ENCODE results near the gene AP3S1. TPM values are rescaled to one million over a fixed set of nuclear protein-coding genes. Genes with fewer than 3 reads are reported as not detected.

The AP3S1 gene
- total and polyA plus RNA-seq, 2 of the 13 experiments (the other 11 are each of a cell fraction or from before 2014, with no cell fraction given) = 50.5 to 85.9 TPM

DNA sequence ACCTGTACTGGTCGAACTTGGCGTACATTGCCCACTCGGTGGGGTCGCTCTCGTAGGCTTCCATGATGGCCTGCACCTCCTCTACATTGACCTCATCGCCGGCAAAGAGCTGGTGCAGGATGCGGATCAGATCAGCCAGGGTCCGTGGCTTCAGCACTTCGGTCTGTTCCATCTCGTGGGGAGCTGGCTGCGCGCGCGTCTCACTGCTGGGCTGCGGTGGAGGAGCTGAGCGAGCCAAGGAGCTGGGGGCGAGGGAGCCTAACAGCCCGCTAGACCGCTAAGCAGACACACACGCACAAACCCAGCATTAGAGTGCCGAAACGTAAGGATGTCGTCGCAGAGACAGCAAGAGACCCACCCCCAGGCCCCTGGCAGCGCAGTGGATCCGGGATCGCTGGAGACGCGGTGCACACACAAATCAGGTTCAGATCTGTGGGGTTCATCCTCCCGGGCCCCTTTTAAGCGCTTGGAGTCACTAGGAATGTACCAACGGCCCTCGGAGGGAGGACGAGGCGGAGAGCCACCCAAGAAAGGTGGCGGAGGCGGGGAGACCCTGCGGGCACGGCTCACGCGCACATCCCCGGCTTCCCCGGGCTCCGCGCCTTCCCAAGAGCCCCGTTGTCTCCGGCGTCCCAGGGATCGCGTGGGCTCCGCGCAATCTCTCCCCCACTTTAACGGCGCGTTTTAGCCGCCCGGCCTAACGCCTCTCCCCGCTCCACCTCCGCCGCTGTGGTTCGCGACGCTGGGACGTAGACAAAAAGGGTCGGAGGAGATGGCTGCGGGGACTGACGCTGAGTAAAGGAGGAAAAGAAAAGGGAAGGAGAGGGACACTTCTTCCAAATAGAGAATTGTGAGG lies 25.3 kb upstream of the AP3S1 start, which contains the start of gene CDO1 (continued):
- TF ChIP-seq, protein P1, sequence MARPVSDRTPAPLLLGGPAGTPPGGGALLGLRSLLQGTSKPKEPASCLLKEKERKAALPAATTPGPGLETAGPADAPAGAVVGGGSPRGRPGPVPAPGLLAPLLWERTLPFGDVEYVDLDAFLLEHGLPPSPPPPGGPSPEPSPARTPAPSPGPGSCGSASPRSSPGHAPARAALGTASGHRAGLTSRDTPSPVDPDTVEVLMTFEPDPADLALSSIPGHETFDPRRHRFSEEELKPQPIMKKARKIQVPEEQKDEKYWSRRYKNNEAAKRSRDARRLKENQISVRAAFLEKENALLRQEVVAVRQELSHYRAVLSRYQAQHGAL (CRISPR knock-in tag; IDR thresholded peaks at IDR 0.05; ENCODE audit: not compliant biosample characterization) = no peak
- TF ChIP-seq FOSL2 (CRISPR knock-in tag; IDR thresholded peaks at IDR 0.05) = no peak
- peak; percentile 55; the same call in 1 of the 2 replicates for TF ChIP-seq TAF1 (CRISPR knock-in tag; IDR thresholded peaks at IDR 0.05)
- TF ChIP-seq ZNF749 (CRISPR knock-in tag; IDR thresholded peaks at IDR 0.05; ENCODE audit: borderline replicate concordance) = no peak
- TF ChIP-seq HNRNPH1 (optimal IDR thresholded peaks at IDR 0.05; ENCODE audit: low read depth, low read length) = no peak
- TF ChIP-seq ZNF10 (CRISPR knock-in tag; IDR thresholded peaks at IDR 0.05; ENCODE audit: borderline replicate concordance, low read depth) = no peak
- no peak for TF ChIP-seq ATF1 (CRISPR knock-in tag; IDR thresholded peaks at IDR 0.05)
- TF ChIP-seq ARID2 (CRISPR knock-in tag; IDR thresholded peaks at IDR 0.05; ENCODE audit: borderline replicate concordance) = no peak
- no peak for TF ChIP-seq SAP130 (CRISPR knock-in tag; IDR thresholded peaks at IDR 0.05; ENCODE audit: low read depth)
- TF ChIP-seq MED13 (CRISPR knock-in tag; IDR thresholded peaks at IDR 0.05) = no peak
- no peak for TF ChIP-seq ZNF3 (CRISPR knock-in tag; IDR thresholded peaks at IDR 0.05)
- TF ChIP-seq, protein P2, sequence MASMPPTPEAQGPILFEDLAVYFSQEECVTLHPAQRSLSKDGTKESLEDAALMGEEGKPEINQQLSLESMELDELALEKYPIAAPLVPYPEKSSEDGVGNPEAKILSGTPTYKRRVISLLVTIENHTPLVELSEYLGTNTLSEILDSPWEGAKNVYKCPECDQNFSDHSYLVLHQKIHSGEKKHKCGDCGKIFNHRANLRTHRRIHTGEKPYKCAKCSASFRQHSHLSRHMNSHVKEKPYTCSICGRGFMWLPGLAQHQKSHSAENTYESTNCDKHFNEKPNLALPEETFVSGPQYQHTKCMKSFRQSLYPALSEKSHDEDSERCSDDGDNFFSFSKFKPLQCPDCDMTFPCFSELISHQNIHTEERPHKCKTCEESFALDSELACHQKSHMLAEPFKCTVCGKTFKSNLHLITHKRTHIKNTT (CRISPR knock-in tag; IDR thresholded peaks at IDR 0.05) = no peak
- TF ChIP-seq ZNF607 (CRISPR knock-in tag; IDR thresholded peaks at IDR 0.05; ENCODE audit: borderline replicate concordance) = no peak
- TF ChIP-seq, protein P3, sequence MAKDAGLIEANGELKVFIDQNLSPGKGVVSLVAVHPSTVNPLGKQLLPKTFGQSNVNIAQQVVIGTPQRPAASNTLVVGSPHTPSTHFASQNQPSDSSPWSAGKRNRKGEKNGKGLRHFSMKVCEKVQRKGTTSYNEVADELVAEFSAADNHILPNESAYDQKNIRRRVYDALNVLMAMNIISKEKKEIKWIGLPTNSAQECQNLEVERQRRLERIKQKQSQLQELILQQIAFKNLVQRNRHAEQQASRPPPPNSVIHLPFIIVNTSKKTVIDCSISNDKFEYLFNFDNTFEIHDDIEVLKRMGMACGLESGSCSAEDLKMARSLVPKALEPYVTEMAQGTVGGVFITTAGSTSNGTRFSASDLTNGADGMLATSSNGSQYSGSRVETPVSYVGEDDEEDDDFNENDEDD (CRISPR knock-in tag; IDR thresholded peaks at IDR 0.05; ENCODE audit: borderline replicate concordance) = no peak
- no peak for TF ChIP-seq HNF4G (IDR thresholded peaks at IDR 0.05; ENCODE audit: borderline replicate concordance, low read depth, low read length)
- no peak for TF ChIP-seq HNF4G (CRISPR knock-in tag; IDR thresholded peaks at IDR 0.05; ENCODE audit: borderline replicate concordance, low read depth)
- TF ChIP-seq, protein P4, sequence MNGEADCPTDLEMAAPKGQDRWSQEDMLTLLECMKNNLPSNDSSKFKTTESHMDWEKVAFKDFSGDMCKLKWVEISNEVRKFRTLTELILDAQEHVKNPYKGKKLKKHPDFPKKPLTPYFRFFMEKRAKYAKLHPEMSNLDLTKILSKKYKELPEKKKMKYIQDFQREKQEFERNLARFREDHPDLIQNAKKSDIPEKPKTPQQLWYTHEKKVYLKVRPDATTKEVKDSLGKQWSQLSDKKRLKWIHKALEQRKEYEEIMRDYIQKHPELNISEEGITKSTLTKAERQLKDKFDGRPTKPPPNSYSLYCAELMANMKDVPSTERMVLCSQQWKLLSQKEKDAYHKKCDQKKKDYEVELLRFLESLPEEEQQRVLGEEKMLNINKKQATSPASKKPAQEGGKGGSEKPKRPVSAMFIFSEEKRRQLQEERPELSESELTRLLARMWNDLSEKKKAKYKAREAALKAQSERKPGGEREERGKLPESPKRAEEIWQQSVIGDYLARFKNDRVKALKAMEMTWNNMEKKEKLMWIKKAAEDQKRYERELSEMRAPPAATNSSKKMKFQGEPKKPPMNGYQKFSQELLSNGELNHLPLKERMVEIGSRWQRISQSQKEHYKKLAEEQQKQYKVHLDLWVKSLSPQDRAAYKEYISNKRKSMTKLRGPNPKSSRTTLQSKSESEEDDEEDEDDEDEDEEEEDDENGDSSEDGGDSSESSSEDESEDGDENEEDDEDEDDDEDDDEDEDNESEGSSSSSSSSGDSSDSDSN (CRISPR knock-in tag; IDR thresholded peaks at IDR 0.05) = peak; percentile 71; the same call in 1 of the 2 replicates
- TF ChIP-seq FOXJ3 (CRISPR knock-in tag; IDR thresholded peaks at IDR 0.05; ENCODE audit: borderline replicate concordance) = no peak
- no peak for TF ChIP-seq ZNF496 (CRISPR knock-in tag; IDR thresholded peaks at IDR 0.05; ENCODE audit: insufficient replicate concordance)
- TF ChIP-seq MBD4 (IDR thresholded peaks at IDR 0.05; ENCODE audit: borderline replicate concordance, low read length) = no peak
- peak; percentile 65 for TF ChIP-seq ZMYM4 (CRISPR knock-in tag; IDR thresholded peaks at IDR 0.05)
- TF ChIP-seq GATAD2A (CRISPR knock-in tag; IDR thresholded peaks at IDR 0.05) = no peak
- no peak for TF ChIP-seq ZKSCAN5 (CRISPR knock-in tag; IDR thresholded peaks at IDR 0.05)
- no peak for TF ChIP-seq FOXO1 (CRISPR knock-in tag; IDR thresholded peaks at IDR 0.05)
- TF ChIP-seq ZNF709 (CRISPR knock-in tag; IDR thresholded peaks at IDR 0.05) = 0 out of 2 replicates have a peak, but pooled peaks have one; percentile 10
- TF ChIP-seq, protein P5, sequence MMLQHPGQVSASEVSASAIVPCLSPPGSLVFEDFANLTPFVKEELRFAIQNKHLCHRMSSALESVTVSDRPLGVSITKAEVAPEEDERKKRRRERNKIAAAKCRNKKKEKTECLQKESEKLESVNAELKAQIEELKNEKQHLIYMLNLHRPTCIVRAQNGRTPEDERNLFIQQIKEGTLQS (CRISPR knock-in tag; IDR thresholded peaks at IDR 0.05) = no peak

Measured in HepG2 (cell line).